GM19238 (cell line): ENCODE measurements around the gene ERICH6.

ENCODE experiments used
- DNase-seq: peaks from one replicate; pipeline ENCODE4 v3.0.0; 2011; ENCODE audit warnings: low spot score; ENCODE audit not compliant: insufficient read length

The ERICH6 gene

DNA sequence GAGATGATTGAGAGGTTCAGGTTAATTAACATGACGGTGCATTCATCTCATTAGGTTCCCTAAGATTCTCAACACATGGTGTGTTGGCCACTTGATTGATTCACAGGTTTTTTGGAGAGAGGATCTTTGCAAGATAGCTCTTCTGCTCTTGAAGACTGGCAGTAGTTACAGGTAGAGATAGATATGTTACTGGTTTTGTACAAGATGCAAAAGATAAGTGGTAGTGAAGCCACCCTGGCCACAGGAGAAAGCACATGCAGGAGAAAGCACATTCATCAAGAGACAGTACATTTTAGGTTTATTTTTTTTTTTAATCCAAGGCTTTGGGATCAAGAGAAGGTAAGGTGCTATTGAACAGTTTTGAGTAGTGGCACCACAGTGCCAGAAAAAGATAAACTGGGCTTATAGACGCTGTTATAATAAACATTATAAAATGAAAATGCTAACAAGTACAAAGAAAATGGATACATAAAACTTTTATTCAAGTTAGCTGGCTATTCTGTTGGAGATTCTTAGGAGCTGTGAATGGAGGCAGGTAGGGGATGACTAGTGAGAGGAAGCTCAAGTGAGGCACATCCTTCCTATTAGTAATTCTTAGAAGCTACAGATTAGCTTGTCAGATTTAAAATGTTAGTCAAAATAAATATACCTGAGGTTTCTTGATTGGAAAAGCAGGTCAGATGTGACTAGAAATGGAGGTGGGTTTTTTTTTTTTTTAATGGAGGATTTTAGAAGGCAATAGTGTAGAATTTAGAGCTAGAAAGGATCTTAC, 89.8 kb downstream of the ERICH6 start:
- DNase-seq = no peak

DNA sequence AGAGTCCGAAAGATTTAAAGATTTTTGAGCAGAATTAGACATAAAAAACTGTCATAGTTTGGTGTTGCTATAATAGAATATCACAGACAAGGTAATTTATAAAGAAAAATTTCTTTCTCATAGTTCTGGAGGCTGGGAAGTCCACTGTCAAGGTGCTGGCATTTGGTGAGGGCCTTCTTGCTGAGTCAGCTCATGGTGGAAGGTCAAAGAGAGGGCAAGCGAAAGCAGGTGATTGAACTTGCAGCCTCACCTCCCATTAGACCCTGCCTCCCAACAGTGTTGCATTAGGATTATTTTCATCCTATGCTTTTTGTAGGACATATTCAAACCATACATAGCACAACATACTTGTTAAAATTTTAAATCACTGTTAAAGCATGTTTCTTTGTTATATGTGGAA, 90.7 kb downstream of the ERICH6 start:
- DNase-seq = no peak

DNA sequence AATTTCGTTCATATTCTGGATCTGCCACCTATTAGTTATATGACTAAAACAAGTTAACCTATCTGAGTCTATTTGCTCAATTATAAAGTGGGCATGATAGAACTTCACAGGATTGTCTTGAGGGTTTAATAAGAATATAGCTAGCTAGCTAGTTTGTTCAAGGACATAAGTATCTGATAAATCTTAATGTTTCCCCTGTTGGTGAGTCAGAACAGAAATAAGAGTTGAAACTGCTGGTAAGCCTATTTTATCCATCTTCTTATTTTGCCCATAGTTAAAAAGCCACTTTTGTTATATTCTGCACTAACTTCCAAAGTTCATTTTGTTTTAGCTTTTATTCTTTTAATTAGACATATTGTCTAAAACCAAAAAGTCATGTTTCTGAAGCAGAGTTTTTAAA, 91.2 kb downstream of the ERICH6 start:
- DNase-seq = no peak

DNA sequence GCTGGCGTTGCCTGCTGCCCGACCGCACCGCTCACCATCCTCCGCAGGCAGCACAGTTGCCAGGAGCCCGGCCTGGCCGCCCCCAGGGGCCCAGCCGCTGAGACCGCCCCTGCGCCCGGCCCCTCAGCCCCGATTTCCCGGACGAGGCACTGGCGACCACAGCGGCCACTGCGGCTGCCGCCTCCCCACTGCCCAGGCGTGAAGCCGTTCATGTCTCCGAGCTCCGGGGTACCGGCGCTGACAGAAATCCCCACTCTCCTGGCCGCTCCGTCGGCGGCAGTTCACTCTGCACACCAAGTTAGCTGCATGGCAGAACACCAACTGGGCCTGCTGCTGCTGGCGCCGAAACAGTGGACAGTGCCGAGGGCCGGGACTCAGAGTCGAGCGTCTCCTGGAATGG, 92.1 kb downstream of the ERICH6 start:
- no peak for DNase-seq

DNA sequence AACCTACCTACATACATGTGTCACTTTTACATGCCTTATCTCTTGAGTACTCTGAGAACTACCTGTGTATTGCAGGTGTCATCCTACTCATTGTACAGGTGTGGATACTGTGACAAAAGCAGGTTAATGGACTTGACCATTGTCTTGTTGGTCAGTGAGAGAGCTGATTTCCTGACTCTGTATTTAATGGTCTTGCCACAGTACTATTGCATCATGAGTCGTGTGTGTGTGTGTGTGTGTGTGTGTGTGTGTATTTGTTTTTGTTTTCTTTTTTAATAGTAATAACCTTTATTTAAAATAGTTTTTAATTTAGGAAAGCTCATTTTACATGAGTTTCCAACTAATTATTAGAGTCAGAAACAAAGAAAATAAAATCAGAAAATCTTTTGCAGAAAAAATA, 92.9 kb downstream of the ERICH6 start:
- DNase-seq = no peak

DNA sequence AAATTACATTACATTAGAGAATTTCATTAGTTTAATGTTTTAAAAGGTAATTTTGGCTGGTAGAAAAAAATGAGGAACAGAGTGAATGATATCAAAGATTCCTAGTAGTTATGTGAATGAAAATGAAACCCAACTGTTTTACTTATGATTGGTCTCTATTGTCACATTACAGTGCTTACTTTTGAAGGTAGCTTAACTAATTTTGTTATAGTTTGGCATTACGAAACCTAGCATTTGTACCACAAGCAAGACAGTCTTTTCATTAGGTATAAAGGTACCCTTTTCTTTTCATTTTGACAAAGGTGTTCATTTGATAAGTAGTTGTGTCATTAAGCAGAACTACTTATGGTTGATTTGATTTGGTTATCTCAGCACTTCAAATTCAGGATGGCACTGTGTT, 93.7 kb downstream of the ERICH6 start:
- no peak for DNase-seq
